Gastroesophageal sphincter (tissue), 3 donors: Measurements from ENCODE around the gene COX10.

ENCODE experiments used
- CTCF ChIP-seq, 4 experiments: fragments of 200-600 bp in 2 of 4; fragments of 450-650 bp in 2 of 4; sonication (generic) in 1 of 4; IDR thresholded peaks; one replicate each; pipeline ENCODE4 v1.5.1; 2017 to 2019; ENCODE audit warnings: antibody characterized with exemption in 4 of 4, mild to moderate bottlenecking in 2 of 4, moderate library complexity in 2 of 4
- EP300 ChIP-seq: sonication (generic); formaldehyde crosslinking; IDR thresholded peaks from one replicate; pipeline ENCODE4 v1.6.1; 2017; ENCODE audit warnings: antibody characterized with exemption, mild to moderate bottlenecking

GRCh38 chr17:14051692-14052091 is 17.6 kb upstream of the COX10 start:
- no peak for TF ChIP-seq EP300
- no peak for TF ChIP-seq CTCF (IDR thresholded peaks at IDR 0.05)
